ENCODE measurements around the gene OLFML1.

DNA sequence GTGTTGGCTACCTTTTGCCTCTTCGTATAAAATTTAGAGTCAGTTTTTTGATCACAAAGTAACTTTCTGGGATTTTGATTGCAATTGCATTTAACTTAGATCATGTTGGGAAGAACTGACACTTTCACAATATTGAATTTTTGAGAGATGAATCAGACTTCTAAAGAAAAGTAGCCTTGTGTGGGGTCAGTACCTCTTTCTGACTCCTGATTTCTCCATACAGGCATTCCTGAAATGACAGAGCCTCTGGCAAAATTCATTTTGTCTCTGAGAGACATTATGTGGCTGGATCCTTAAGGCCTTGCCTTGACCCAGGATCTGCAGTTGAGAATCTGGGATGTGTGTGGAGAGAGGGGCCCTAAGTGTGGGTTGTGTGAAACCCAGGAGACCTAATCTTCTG is 66.3 kb downstream of the OLFML1 start:
- TF ChIP-seq EZH2 (IDR thresholded peaks at IDR 0.05): no peak
- TF ChIP-seq, protein P1, sequence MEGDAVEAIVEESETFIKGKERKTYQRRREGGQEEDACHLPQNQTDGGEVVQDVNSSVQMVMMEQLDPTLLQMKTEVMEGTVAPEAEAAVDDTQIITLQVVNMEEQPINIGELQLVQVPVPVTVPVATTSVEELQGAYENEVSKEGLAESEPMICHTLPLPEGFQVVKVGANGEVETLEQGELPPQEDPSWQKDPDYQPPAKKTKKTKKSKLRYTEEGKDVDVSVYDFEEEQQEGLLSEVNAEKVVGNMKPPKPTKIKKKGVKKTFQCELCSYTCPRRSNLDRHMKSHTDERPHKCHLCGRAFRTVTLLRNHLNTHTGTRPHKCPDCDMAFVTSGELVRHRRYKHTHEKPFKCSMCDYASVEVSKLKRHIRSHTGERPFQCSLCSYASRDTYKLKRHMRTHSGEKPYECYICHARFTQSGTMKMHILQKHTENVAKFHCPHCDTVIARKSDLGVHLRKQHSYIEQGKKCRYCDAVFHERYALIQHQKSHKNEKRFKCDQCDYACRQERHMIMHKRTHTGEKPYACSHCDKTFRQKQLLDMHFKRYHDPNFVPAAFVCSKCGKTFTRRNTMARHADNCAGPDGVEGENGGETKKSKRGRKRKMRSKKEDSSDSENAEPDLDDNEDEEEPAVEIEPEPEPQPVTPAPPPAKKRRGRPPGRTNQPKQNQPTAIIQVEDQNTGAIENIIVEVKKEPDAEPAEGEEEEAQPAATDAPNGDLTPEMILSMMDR (IDR thresholded peaks at IDR 0.05): no peak
